Measurements from ENCODE around the gene CSNK2A2. TPM values are rescaled to one million over a fixed set of nuclear protein-coding genes. Genes with fewer than 3 reads are reported as not detected.

The CSNK2A2 gene
- total and polyA plus RNA-seq, 2 experiments from 2014 or later: 23.4 to 58.0 TPM

DNA sequence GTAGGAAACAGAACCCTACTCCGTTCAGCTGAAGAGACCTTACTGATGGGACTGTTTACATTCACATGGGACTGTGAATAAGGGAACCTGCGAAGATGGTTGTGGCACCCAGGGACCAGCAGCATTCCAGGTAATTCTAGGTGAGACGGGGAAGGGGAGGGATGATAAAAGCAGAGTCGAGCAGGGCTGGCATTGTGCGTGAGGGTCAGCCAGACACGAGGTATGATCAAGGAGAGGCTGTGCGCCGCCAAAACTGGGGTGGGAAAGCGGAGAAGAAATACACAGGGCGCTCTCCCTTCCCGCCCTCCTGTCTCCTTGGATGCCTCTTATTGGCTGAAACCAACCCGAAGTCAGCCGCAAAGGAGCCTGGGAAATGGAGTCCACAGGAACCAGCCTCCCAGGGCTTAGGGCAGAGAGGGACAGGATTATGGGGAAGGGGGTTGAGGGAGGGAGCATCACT is 38.4 kb upstream of the CSNK2A2 start:
- Histone ChIP-seq H3K27me3 (peaks cover 3% of the 10 kb centered on the region), H3K27ac (no peak overlapping the region), H3K4me1 (ENCODE audit: insufficient read depth) (no peaks in the 10 kb centered on the region), H2AFZ (peak overlapping the region; percentile 74), H3K36me3 (replicated peaks; ENCODE audit: insufficient read depth, low read depth) (no peaks in the 10 kb centered on the region), H3K4me3 (peak overlapping the region; percentile 20), H4K20me1 (ENCODE audit: insufficient read depth, poor library complexity, severe bottlenecking) (no peaks in the 10 kb centered on the region), H3K9me3 (ENCODE audit: low read depth) (no peaks in the 10 kb centered on the region), H3K4me2 (peak overlapping the region; percentile 88), H3K79me2 (no peaks in the 10 kb centered on the region), H3K9me2 (replicated peaks; ENCODE audit: insufficient read depth) (no peaks in the 10 kb centered on the region)
- TF ChIP-seq EZH2 (IDR thresholded peaks at IDR 0.05; ENCODE audit: borderline replicate concordance) (no peak), EZH2phosphoT487 (IDR thresholded peaks at IDR 0.05; ENCODE audit: low read depth, severe bottlenecking, unreplicated experiment) (no peak)
- TF ChIP-seq, protein P1, sequence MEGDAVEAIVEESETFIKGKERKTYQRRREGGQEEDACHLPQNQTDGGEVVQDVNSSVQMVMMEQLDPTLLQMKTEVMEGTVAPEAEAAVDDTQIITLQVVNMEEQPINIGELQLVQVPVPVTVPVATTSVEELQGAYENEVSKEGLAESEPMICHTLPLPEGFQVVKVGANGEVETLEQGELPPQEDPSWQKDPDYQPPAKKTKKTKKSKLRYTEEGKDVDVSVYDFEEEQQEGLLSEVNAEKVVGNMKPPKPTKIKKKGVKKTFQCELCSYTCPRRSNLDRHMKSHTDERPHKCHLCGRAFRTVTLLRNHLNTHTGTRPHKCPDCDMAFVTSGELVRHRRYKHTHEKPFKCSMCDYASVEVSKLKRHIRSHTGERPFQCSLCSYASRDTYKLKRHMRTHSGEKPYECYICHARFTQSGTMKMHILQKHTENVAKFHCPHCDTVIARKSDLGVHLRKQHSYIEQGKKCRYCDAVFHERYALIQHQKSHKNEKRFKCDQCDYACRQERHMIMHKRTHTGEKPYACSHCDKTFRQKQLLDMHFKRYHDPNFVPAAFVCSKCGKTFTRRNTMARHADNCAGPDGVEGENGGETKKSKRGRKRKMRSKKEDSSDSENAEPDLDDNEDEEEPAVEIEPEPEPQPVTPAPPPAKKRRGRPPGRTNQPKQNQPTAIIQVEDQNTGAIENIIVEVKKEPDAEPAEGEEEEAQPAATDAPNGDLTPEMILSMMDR (IDR thresholded peaks at IDR 0.05; ENCODE audit: poor library complexity): no peak
- DNase-seq (ENCODE audit: low spot score): peak; percentile 79
- WGBS (ENCODE audit: low lambda C conversion rate, missing lambda C conversion rate): under 1% methylated on average over 13 of the region's 13 CpGs

DNA sequence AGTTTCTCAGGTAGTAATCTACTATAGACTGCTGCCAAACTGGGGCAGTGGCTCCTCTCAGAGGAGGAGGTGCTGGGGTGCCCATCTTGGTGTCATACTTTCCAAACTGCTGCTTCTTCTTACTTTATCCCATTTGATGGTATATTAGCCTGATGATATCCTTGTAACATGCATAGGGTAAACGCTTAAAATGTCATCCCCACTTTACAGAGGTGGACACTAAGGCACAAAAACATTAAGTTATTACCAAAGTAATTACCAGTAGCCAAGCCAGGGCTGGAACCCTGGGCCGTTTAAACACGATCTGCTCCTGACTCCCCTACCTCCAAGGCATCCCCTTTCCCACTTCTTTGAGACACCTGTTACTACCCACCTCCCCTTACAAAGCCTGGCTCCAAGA is 37.8 kb upstream of the CSNK2A2 start:
- Histone ChIP-seq H3K9me2 (replicated peaks; ENCODE audit: insufficient read depth) (no peaks in the 10 kb centered on the region), H3K4me1 (ENCODE audit: insufficient read depth) (no peaks in the 10 kb centered on the region), H3K79me2 (no peaks in the 10 kb centered on the region), H3K4me3 (no peak overlapping the region), H3K4me2 (peak overlapping the region; percentile 88), H3K9me3 (ENCODE audit: low read depth) (no peaks in the 10 kb centered on the region), H3K27ac (no peak overlapping the region), H4K20me1 (ENCODE audit: insufficient read depth, poor library complexity, severe bottlenecking) (no peaks in the 10 kb centered on the region), H3K36me3 (replicated peaks; ENCODE audit: insufficient read depth, low read depth) (no peaks in the 10 kb centered on the region), H3K27me3 (peaks cover 3% of the 10 kb centered on the region), H2AFZ (peak overlapping the region; percentile 74)
- no peak for TF ChIP-seq EZH2phosphoT487 (IDR thresholded peaks at IDR 0.05; ENCODE audit: low read depth, severe bottlenecking, unreplicated experiment)
- TF ChIP-seq EZH2 (IDR thresholded peaks at IDR 0.05; ENCODE audit: borderline replicate concordance): no peak
- TF ChIP-seq, protein P1 (IDR thresholded peaks at IDR 0.05; ENCODE audit: poor library complexity): no peak
- DNase-seq (ENCODE audit: low spot score): no peak
- 64% methylated on average over 3 of the region's 3 CpGs for WGBS (ENCODE audit: low lambda C conversion rate, missing lambda C conversion rate)

DNA sequence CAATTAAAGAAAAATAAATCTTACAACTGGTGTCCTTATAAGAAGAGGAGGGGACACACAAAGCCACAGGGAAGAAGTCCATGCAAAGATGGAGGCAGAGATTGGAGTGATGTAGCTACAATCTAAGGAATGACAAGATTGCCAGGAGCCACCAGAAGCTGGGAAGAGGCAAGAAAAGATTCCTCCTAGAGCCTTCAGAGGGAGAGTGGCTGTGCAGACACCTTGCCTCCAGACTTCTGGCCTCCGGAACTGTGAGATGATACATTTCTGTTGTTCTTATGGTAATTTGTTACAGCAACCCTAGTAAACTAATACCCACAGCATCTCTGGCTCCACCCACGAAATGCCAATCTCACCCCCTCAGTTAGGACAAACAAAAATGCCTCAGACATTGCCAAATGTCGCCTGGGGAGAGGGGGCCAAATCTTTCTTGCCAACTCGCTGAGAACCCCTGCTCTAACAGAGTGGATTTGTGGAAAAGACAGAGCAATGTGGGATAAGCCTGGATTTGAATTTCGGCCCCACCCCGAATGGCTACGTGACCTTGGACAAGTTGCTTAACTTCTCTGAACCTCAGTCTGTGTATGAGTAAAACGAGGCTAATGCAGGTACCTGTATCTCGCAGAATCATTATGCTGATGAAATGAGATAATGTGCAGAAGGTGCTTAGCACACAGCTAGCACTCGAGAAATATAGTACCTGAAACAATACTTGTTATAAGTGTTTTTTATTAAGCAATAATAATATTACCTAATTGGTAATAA is 37.1 kb upstream of the CSNK2A2 start:
- whole genome bisulfite sequencing (ENCODE audit: low lambda C conversion rate, missing lambda C conversion rate): 74% methylated on average over 10 of the region's 10 CpGs
- Histone ChIP-seq H2AFZ (no peak overlapping the region), H3K79me2 (no peaks in the 10 kb centered on the region), H3K27ac (no peak overlapping the region), H3K27me3 (peaks cover 3% of the 10 kb centered on the region), H3K4me1 (ENCODE audit: insufficient read depth) (no peaks in the 10 kb centered on the region), H3K9me2 (replicated peaks; ENCODE audit: insufficient read depth) (no peaks in the 10 kb centered on the region), H3K4me2 (no peak overlapping the region), H3K4me3 (no peak overlapping the region), H4K20me1 (ENCODE audit: insufficient read depth, poor library complexity, severe bottlenecking) (no peaks in the 10 kb centered on the region), H3K9me3 (ENCODE audit: low read depth) (no peaks in the 10 kb centered on the region), H3K36me3 (replicated peaks; ENCODE audit: insufficient read depth, low read depth) (no peaks in the 10 kb centered on the region)
- DNase-seq (ENCODE audit: low spot score): no peak
- TF ChIP-seq EZH2 (IDR thresholded peaks at IDR 0.05; ENCODE audit: borderline replicate concordance) (no peak), EZH2phosphoT487 (IDR thresholded peaks at IDR 0.05; ENCODE audit: low read depth, severe bottlenecking, unreplicated experiment) (no peak)
- TF ChIP-seq, protein P1 (IDR thresholded peaks at IDR 0.05; ENCODE audit: poor library complexity): no peak
